OCI-LY1 (cell line): Measurements from ENCODE around the gene ADGRL1.

Experiments used
- H2AFZ ChIP-seq: fragments of 200-600 bp; sonication (generic), shearing (Covaris generic); 2 replicates; pipeline ENCODE4 v1.6.0; 2014; ENCODE audit warnings: antibody characterized with exemption, mild to moderate bottlenecking, low read length
- H3F3A ChIP-seq: fragments of 200-600 bp; sonication (generic), shearing (Covaris generic); 2 replicates; pipeline ENCODE4 v1.6.0; 2014; ENCODE audit warnings: mild to moderate bottlenecking, antibody characterized with exemption, low read length, moderate library complexity; ENCODE audit not compliant: insufficient read depth
- H3K27ac ChIP-seq: fragments of 200-600 bp; sonication (generic); 2 replicates; pipeline ENCODE4 v1.5.1; 2014; ENCODE audit warnings: low read length, mixed run types, mild to moderate bottlenecking, low read depth; ENCODE audit not compliant: poor library complexity, severe bottlenecking
- H3K27me3 ChIP-seq: fragments of 200-600 bp; sonication (generic); 2 replicates; pipeline ENCODE4 v1.6.0; 2014; ENCODE audit warnings: antibody characterized with exemption, mild to moderate bottlenecking, low read length, moderate library complexity; ENCODE audit not compliant: insufficient read depth
- H3K36me3 ChIP-seq: fragments of 200-600 bp; sonication (generic); 2 replicates; pipeline ENCODE4 v1.6.1; 2014; ENCODE audit warnings: mild to moderate bottlenecking, antibody characterized with exemption, low read length, moderate library complexity, mixed read lengths; ENCODE audit not compliant: insufficient read depth
- H3K4me1 ChIP-seq: fragments of 200-600 bp; sonication (generic); 2 replicates; pipeline ENCODE4 v1.5.1; 2014; ENCODE audit warnings: mild to moderate bottlenecking, low read length, moderate library complexity; ENCODE audit not compliant: insufficient read depth, severe bottlenecking
- H3K4me2 ChIP-seq: fragments of 200-600 bp; sonication (generic), shearing (Covaris generic); 2 replicates; pipeline ENCODE4 v1.6.1; 2014; ENCODE audit warnings: low read length
- H3K4me3 ChIP-seq: fragments of 200-600 bp; sonication (generic); 2 replicates; pipeline ENCODE4 v1.5.1; 2014; ENCODE audit warnings: low read length, low read depth, mild to moderate bottlenecking, mixed read lengths; ENCODE audit not compliant: poor library complexity, severe bottlenecking
- H3K79me2 ChIP-seq: fragments of 200-600 bp; shearing (Covaris generic); 2 replicates; pipeline ENCODE4 v1.6.1; 2016; ENCODE audit warnings: mixed run types, low read length, mixed read lengths; ENCODE audit not compliant: insufficient read depth
- H3K9ac ChIP-seq: fragments of 200-600 bp; sonication (generic), shearing (Covaris generic); 2 replicates; pipeline ENCODE4 v1.6.1; 2014; ENCODE audit warnings: mild to moderate bottlenecking, low read length, mixed read lengths
- H3K9me2 ChIP-seq: fragments of 200-600 bp; sonication (generic), shearing (Covaris generic); 2 replicates; pipeline ENCODE4 v1.6.1; 2014; ENCODE audit warnings: low read depth, mild to moderate bottlenecking, low read length, mixed read lengths
- H3K9me3 ChIP-seq: fragments of 200-600 bp; shearing (Covaris generic); 2 replicates; pipeline ENCODE4 v1.6.1; 2014; ENCODE audit warnings: low read length, mixed read lengths
- H4K20me1 ChIP-seq: fragments of 200-600 bp; sonication (generic), shearing (Covaris generic); 2 replicates; pipeline ENCODE4 v1.6.0; 2016; ENCODE audit warnings: mild to moderate bottlenecking, low read length; ENCODE audit not compliant: insufficient read depth
- CTCF ChIP-seq: fragments of 200-600 bp; sonication (generic), shearing (Covaris generic); IDR thresholded peaks from 2 replicates; pipeline ENCODE4 v1.5.1; 2017; ENCODE audit warnings: mild to moderate bottlenecking, antibody characterized with exemption, low read length, moderate library complexity, mixed read lengths
- EZH2 ChIP-seq: fragments of 200-600 bp; sonication (generic), shearing (Covaris generic); IDR thresholded peaks from 2 replicates; pipeline ENCODE4 v1.8.0; 2017; ENCODE audit warnings: borderline replicate concordance, mixed run types, mild to moderate bottlenecking, antibody characterized with exemption, low read length, moderate library complexity, mixed read lengths

The ADGRL1 gene

GRCh38 chr19:14168993-14169392, 37.0 kb downstream of the ADGRL1 start:
- H3K4me1 ChIP-seq = no peaks in the 10 kb centered on the region
- H3K36me3 ChIP-seq = no peaks in the 10 kb centered on the region
- H3K79me2 ChIP-seq = no peaks in the 10 kb centered on the region
- H3F3A ChIP-seq = no peaks in the 10 kb centered on the region
- H3K4me3 ChIP-seq = no peak overlapping the region
- no peaks in the 10 kb centered on the region for H3K9me2 ChIP-seq
- no peak overlapping the region for H3K27ac ChIP-seq
- 0 out of 2 replicates have a peak, but pooled peaks cover 11% of the 10 kb centered on the region for H3K27me3 ChIP-seq
- H3K9me3 ChIP-seq = no peaks in the 10 kb centered on the region
- no peak overlapping the region for H3K4me2 ChIP-seq
- TF ChIP-seq CTCF = no peak
- TF ChIP-seq EZH2 = no peak
- H4K20me1 ChIP-seq = no peaks in the 10 kb centered on the region
- H2AFZ ChIP-seq = no peak overlapping the region
- no peak overlapping the region for H3K9ac ChIP-seq

- Histone ChIP-seq H2AFZ (no peak overlapping the region), H3K27me3 (0 out of 2 replicates have a peak, but pooled peaks cover 11% of the 10 kb centered on the region), H3K79me2 (no peaks in the 10 kb centered on the region), H3K27ac (no peak overlapping the region), H3K9me2 (no peaks in the 10 kb centered on the region), H3K9me3 (no peaks in the 10 kb centered on the region), H3K4me1 (no peaks in the 10 kb centered on the region), H3F3A (no peaks in the 10 kb centered on the region), H3K4me3 (no peak overlapping the region), H3K4me2 (no peak overlapping the region), H4K20me1 (no peaks in the 10 kb centered on the region), H3K36me3 (no peaks in the 10 kb centered on the region), H3K9ac (no peak overlapping the region)
- no peak for TF ChIP-seq CTCF
- TF ChIP-seq EZH2 = no peak
Measured at GRCh38 chr19:14168259-14168972, 37.6 kb downstream of the ADGRL1 start.

- H2AFZ ChIP-seq = no peak overlapping the region
- TF ChIP-seq CTCF (no peak), EZH2 (no peak)
- H3K4me2 ChIP-seq = no peak overlapping the region
- H3K9me2 ChIP-seq = no peaks in the 10 kb centered on the region
- H3K9me3 ChIP-seq = no peaks in the 10 kb centered on the region
- no peaks in the 10 kb centered on the region for H3K4me1 ChIP-seq
- no peaks in the 10 kb centered on the region for H3K36me3 ChIP-seq
- 0 out of 2 replicates have a peak, but pooled peaks cover 11% of the 10 kb centered on the region for H3K27me3 ChIP-seq
- no peaks in the 10 kb centered on the region for H4K20me1 ChIP-seq
- H3K4me3 ChIP-seq = no peak overlapping the region
- H3K9ac ChIP-seq = no peak overlapping the region
- H3F3A ChIP-seq = no peaks in the 10 kb centered on the region
- H3K27ac ChIP-seq = no peak overlapping the region
- H3K79me2 ChIP-seq = no peaks in the 10 kb centered on the region
Measured at GRCh38 chr19:14167576-14168138, 38.3 kb downstream of the ADGRL1 start.
